ENCODE data around the gene MRPS27.
"Not testable (repeated sequence)": the region's sequence is repeated elsewhere in the genome, so short reads cannot be mapped to it uniquely, and the experiment has no call there.

The MRPS27 gene

GRCh38 chr5:72325566-72326305 is 5.7 kb upstream of the MRPS27 start:
- DNase-seq (ENCODE audit: low read depth in 1 of 2, low spot score in 1 of 2), result no peak

DNA sequence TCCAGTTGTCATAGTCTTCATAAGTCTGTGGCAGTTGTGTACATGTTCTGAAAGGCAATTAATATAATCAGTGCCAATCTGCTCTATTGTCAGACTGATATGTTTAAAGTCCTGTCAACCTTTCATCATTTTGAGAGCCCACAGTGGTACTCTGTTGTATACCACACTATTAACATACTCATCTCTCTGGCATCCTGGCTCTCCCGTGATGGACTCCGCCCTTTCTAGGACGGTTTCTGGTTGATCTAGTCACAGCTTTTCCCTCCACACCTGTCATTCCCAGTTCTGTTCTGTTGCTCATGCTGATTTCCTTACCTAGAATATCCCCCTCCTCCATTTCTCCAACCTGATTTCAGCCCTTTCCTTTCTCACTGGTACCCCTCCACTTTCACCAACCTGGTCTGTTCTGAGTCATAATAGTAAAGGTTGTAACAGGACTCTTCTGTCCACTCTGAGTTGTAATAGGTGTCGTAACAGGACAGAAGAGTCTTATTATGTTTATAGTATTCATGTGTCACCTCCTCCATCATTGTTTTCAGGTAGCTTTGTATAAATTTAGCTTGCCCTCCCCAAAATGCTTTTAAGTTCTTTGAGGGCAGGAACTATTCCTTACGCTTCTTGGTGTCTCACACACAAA is 4.3 kb upstream of the MRPS27 start:
- no peak for DNase-seq (ENCODE audit: low read depth in 1 of 2, low spot score in 1 of 2)

- not testable (repeated sequence) for DNase-seq (ENCODE audit: low read depth in 1 of 2, low spot score in 1 of 2)
Measured at GRCh38 chr5:72319435-72319975, 535 bp downstream of the MRPS27 start.

DNA sequence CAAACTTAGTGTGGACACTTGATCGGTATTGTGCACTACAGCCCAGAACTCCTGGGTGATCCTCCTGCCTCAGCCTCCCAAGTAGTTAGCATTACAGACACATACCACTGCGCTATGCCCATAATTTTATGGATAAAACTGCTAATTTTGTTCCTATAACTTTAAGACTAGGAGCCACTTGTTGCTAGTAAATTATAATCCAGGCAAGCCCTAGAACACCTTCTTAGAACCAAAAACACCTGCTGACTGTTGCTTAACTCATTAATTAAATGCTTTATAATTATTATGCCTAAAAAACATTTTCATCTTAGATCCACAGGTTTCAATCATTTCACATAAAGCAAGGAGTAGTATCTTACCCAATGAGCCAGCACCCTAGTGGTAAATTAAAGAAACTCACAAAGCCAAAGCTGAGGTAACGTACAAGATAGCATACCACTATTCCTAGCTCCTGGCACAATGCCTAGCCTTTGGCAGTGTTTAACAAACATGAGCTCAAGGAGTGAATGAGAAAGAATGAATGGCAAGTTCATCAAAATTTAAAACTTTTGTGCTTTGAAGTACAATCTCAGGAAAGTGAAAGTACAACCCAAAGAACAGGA is 5.4 kb downstream of the MRPS27 start:
- no peak for DNase-seq (ENCODE audit: low read depth in 1 of 2, low spot score in 1 of 2)

- DNase-seq (ENCODE audit: low read depth in 1 of 2, low spot score in 1 of 2), result no peak
Measured at GRCh38 chr5:72313141-72313540, 6.9 kb downstream of the MRPS27 start.

DNA sequence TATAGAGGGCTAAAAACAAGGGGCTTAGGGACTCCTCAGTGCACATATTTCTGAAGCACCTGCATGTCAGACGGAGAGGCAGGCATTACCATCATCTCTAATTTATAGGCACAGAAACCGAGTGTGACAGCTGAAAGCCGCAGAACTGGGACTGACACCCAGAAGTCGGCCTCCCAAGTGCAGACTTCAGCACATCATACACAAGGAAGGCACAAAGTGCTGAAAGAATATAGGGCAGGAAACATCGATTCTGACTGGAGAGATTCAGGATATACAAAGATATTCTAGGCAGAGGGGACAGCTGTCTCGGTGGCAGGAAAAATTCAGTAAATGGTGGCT is 11.2 kb downstream of the MRPS27 start:
- DNase-seq (ENCODE audit: low read depth in 1 of 2, low spot score in 1 of 2), result no peak

DNA sequence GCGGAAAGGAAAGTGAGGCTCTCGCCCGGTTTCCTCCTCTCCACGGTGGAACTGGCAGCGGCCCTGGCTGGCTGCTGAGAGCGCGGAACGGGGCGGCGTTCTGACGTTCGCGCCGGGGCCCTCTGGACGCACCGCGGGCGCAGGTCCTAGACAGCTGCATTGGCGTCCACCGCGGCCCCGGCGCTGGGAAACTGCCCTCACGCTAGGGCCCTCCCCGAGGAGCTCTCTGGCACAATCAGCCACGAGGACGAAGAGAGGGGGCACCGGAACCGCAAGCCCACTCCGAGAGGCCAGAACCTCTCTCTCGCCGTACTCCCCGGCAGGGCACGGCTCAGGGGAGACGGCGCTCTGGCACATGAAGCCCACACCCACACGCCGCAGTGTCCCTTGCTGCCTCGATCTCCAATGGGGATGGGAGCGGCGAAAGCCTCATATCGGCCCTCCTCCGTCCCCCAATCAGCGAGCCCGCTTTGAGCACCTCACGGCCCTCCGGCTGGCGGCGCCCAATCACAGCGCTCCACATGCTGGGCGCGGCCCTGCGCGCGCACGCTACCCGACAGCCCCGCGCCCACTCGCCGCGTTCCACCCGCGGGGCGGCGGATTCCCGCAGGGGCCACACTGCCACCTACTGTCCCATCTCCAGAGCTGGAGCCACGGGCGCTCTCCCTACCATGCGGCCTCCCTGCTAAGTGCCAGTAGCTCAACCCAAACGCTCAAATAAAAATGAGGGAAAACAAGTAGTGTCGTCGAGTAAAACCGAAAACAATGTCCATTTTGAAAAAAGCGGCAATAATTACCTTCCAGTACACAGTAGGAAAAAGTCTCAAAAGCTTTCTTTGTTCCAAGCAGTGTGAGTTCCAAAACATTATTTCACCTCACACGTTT is 11.8 kb downstream of the MRPS27 start:
- DNase-seq (ENCODE audit: low read depth in 1 of 2, low spot score in 1 of 2), result peak; percentile 87 to 94

DNA sequence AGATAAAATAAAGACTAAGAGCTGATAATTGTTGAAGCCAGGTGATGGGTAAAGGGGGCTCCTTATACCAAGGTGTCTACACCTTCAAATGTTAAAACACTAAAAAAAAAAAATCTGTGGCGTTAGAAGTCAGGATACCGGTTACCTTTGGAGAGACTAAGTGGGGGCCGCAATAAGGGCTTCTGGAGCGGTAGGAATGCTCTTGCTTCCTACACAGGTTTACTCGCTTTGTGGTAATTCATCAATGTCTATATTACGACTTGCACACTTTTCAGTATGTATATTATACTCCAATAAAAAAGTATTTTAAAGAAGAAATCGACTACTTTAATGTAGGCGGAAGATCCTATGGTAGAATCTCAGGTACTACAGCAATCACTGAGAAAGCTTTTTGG is 12.5 kb downstream of the MRPS27 start:
- DNase-seq (ENCODE audit: low read depth in 1 of 2, low spot score in 1 of 2), result no peak

GRCh38 chr5:72305194-72306142 is 14.6 kb downstream of the MRPS27 start:
- no peak for DNase-seq (ENCODE audit: low read depth in 1 of 2, low spot score in 1 of 2)

DNA sequence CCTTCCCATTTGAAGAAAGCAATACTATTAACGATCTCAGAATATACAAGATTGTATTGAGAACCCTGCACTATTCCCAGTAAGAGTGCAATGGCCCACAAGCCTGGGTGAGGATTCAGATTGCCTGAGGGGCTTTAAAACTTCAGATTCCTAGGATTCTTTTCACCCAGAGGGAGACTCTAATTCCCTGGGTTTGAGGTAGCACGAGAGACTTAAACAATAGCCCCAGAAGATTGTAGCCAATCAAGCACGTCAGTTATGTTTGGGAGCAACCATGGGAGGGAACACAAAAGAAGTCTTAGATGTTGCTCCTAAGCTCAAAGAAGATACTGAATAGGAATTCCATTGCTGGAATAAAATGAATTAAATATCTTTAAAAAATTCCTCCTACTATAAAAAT is 17.9 kb downstream of the MRPS27 start:
- no peak for DNase-seq (ENCODE audit: low read depth in 1 of 2, low spot score in 1 of 2)

- DNase-seq (ENCODE audit: low read depth in 1 of 2, low spot score in 1 of 2), result no peak
Measured at GRCh38 chr5:72301557-72301956, 18.5 kb downstream of the MRPS27 start.

- DNase-seq (ENCODE audit: low read depth in 1 of 2, low spot score in 1 of 2), result no peak
Measured at GRCh38 chr5:72300590-72301339, 19.3 kb downstream of the MRPS27 start.

GRCh38 chr5:72298711-72299110 is 21.3 kb downstream of the MRPS27 start:
- no peak for DNase-seq (ENCODE audit: low read depth in 1 of 2, low spot score in 1 of 2)

DNA sequence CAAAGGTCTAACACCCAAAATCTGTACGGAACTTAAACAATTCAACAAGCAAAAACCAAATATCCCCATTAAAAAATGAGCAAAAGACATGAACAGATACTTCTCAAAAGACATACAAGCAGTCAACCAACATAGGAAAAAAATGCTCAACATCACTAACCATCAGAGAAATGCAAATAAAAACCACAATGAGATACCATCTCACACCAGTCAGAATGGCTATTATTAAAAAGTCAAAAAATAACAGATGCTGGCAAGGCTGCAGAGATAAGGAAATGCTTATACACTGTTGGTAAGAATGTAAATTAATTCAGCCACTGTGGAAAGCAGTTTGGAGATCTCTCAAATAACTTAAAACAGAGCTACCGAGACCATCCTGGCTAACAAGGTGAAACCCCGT is 21.9 kb downstream of the MRPS27 start:
- DNase-seq (ENCODE audit: low read depth in 1 of 2, low spot score in 1 of 2), result not testable (repeated sequence)

DNA sequence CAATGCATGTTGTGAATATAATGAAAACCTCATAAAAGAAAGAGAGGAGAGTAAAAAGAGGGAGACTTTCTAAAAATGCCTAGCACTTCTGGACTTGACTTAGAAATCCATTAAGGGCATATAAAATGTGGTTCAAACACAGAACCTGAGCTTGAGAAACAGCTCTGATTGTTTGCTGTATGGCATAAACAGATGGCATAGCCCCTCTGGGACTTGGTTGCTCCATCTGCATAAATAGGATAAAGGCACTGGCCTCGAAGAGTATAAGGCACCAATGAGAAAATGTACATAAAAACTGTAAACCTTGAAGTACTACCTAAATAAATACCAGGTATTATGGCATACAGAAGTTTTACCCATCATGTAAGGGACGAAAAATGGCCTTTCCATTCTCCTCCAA is 23.8 kb downstream of the MRPS27 start:
- DNase-seq (ENCODE audit: low read depth in 1 of 2, low spot score in 1 of 2), result no peak

DNA sequence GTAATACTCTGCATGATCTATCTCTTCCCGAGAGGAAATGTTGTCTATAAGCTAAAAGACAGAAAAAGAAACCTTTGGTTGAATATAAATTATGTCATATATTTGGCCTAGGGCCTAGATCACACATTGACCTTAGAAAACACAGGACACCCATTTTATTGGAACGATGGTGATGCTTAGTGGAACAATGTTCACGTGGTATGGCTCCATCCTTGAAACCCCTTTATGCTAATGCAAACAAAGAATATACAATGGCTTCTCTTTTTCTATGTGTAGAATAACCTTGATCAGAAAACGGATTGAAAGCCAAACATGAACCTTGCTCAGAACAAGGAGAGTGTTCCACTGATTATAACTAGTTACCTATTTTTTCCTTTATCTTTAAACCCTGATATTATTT is 24.5 kb downstream of the MRPS27 start:
- DNase-seq (ENCODE audit: low read depth in 1 of 2, low spot score in 1 of 2), result no peak

- no peak for DNase-seq (ENCODE audit: low read depth in 1 of 2, low spot score in 1 of 2)
Measured at GRCh38 chr5:72294473-72294872, 25.6 kb downstream of the MRPS27 start.

- DNase-seq (ENCODE audit: low read depth in 1 of 2, low spot score in 1 of 2), result no peak
Measured at GRCh38 chr5:72293495-72294055, 26.5 kb downstream of the MRPS27 start.

GRCh38 chr5:72292411-72292810 is 27.6 kb downstream of the MRPS27 start:
- no peak for DNase-seq (ENCODE audit: low read depth in 1 of 2, low spot score in 1 of 2)
